Myometrial cell (primary cell): Measurements from ENCODE around the gene MAVS. TPM values are rescaled to one million over a fixed set of nuclear protein-coding genes. Genes with fewer than 3 reads are reported as not detected.

ENCODE experiments used
- total RNA-seq: library from RNA; depleted of rRNA; stranded (reverse); fragments of >200 nt; gene quantifications from 2 replicates; pipeline ENCODE4 v1.2.3, GENCODE V29; 2015

The MAVS gene
- 17.9 and 19.9 TPM in 2 replicates for total RNA-seq

GRCh38 chr20:3846740-3847428 lies at the start of gene MAVS:
MAVS (plus strand) TSS chr20:3846834; CDS start chr20:3854625, 7,791 bp downstream.

DNA sequence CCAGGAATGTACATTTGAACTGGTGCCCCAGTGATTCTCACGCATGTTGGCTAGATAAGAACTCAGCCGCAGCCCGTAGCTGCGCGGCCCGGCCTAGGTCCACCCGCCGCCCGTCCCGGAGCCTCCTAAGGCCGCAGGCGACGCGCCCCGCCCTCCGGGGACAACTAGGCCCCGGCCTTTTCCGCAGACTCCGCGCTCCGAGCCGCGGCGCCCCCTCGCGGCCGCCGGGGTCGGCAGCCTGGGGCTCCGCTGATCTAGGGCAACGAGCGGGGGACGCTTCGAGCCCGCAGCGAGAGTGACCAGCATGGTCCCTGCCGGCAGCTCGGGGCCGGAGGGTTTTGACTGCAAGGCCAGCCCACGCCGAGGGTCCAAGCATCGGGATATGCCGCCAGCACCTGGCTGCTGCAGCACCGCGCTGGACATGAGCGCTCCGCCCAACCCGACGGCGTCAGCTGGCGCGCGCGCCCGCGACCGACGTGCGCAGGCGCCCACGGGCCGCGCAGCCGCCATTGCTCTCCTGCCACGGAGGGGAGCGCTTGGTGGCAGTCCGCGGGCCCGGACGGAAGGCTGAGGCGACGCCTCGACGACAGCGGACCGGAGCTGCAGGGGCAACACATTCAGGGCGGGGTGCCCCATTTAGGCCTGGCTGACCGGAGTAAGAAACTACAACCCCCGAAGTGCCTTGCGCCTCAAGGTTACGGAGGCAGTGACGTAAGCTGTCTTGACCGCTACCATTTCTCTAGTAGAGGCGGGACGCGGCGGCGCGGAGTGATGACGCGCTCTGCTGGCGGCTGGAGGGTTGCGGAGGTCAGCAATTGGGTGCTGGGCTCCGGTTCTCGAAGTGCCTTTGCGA lies 26.4 kb upstream of the MAVS start, which contains the start of gene AP5S1:
Gene AP5S1 (plus strand): TSS at position 500 of the 853 bp plus-strand sequence. CDS start 1,571 bp downstream, outside the sequence.

GRCh38 chr20:3888622-3889488 lies 42.2 kb downstream of the MAVS start, which contains the start of gene PANK2:
PANK2 (plus strand) TSS chr20:3889387.

Other genes with a start within 250 kb of the MAVS start
- gene GFRA4, start 183.4 kb upstream of the MAVS start, total RNA-seq: not detected in 2 replicates
- 19.6 and 22.2 TPM in 2 replicates for gene ADAM33, start 164.8 kb upstream of the MAVS start, total RNA-seq
- not detected in 2 replicates for gene SIGLEC1, start 134.2 kb upstream of the MAVS start, total RNA-seq
- gene HSPA12B, start 114.1 kb upstream of the MAVS start, total RNA-seq: 0.18 TPM in 1 of 2 replicates, not detected in the other
- 68.9 and 87.9 TPM in 2 replicates for gene ADISSP, start 79.1 kb upstream of the MAVS start, total RNA-seq
- 4.6 TPM in 1 of 2 replicates, not detected in the other for gene SPEF1, start 65.4 kb upstream of the MAVS start, total RNA-seq
- gene CENPB, start 60.1 kb upstream of the MAVS start, total RNA-seq: 97.8 and 99.5 TPM in 2 replicates
- 42.7 and 44.1 TPM in 2 replicates for gene CDC25B, start 50.5 kb upstream of the MAVS start, total RNA-seq
- 23.1 and 24.6 TPM in 2 replicates for gene AP5S1, start 26.3 kb upstream of the MAVS start, total RNA-seq
- 37.8 and 45.5 TPM in 2 replicates for gene PANK2, start 42.6 kb downstream of the MAVS start, total RNA-seq
- 22.2 and 30.8 TPM in 2 replicates for gene RNF24, start 168.7 kb downstream of the MAVS start, total RNA-seq